Measurements from ENCODE around the gene MT1M.

DNA sequence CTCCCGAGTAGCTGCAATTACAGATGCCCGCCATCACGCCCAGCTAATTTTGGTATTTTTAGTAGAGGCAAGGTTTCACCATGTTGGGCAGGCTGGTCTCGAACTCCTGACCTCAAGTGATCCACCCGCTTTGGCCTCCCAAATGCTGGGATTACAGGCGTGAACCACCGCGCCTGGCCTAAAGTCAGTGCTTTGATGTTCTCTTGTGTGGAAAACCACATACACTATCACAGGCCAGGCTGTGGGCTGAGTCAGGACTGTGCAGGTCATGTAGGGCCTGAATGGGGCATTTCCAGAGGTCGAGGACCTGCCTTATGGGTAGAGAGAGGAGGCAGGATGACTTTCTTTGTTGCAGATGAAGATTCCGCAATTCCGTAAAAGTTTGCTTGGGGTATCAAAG, 48.2 kb upstream of the MT1M start:
- TF ChIP-seq CTCF (IDR thresholded peaks at IDR 0.05 in 8 of 11, conservative IDR thresholded peaks at IDR 0.05 in 3 of 11), result no peak
- no peak for TF ChIP-seq POLR2A (IDR thresholded peaks at IDR 0.05)
